GM12878 (cell line): Measurements from ENCODE around the gene UNK. TPM values are rescaled to one million over a fixed set of nuclear protein-coding genes. Genes with fewer than 3 reads are reported as not detected.

ENCODE experiments used
- ATAC-seq: fragments of 200-7000 bp; cut with Tn5 transposase; 3 replicates; pipeline ENCODE4 v1.9.1; 2020; ENCODE audit warnings: mild to moderate bottlenecking, moderate library complexity
- BruUV-seq: library from RNA; stranded (reverse); fragments of 400-500 nt; replicated peaks from 2 replicates; lab custom pipeline; 2021; lab: Mats Ljungman, UMichigan
- CTCF ChIA-PET: fragments of 300-600 bp; sonication (Branson Sonifier 250); formaldehyde crosslinking; extraction: SDS; loops from one replicate; lab custom pipeline; 2021; ENCODE audit warnings: inconsistent platforms; lab: Yijun Ruan, JAX
- POLR2A ChIA-PET: fragments of 350-600 bp; formaldehyde crosslinking; extraction: SDS; loops from one replicate; lab custom pipeline; 2021; ENCODE audit warnings: inconsistent platforms; lab: Charles Lee
- RAD21 ChIA-PET: fragments of 300-600 bp; sonication (Branson Sonifier 250); formaldehyde crosslinking; loops from one replicate; lab custom pipeline; 2023; ENCODE audit warnings: antibody characterized with exemption; ENCODE audit not compliant: unreplicated experiment; lab: Charles Lee
- SMC1A ChIA-PET: fragments of 300-600 bp; sonication (Branson Sonifier 250); formaldehyde crosslinking; loops from one replicate; lab custom pipeline; 2023; ENCODE audit not compliant: unreplicated experiment, uncharacterized antibody; lab: Charles Lee
- DNase-seq: peaks from one replicate; pipeline ENCODE4 v3.0.0-alpha.2; 2011; ENCODE audit warnings: low read depth, low spot score
- FAIRE-seq: peaks from 3 replicates; lab custom pipeline; 2011; peaks lifted over from hg19 to GRCh38; lab: Jason Lieb, UNC
- H2AFZ ChIP-seq: 2 replicates; pipeline ENCODE4 v1.6.0; 2011; ENCODE audit warnings: low read depth, low read length, control low read depth; ENCODE audit not compliant: control insufficient read depth
- H3K27ac ChIP-seq: 2 replicates; pipeline ENCODE4 v1.5.1; 2011; ENCODE audit warnings: control low read depth; ENCODE audit not compliant: control insufficient read depth, insufficient read depth
- H3K27me3 ChIP-seq, 2 experiments: replicated peaks in 1 of 2; 2 replicates each; pipeline versions ENCODE4 v1.6.0 to v1.6.1; 2011; ENCODE audit warnings: low read length in 1 of 2; ENCODE audit not compliant: control insufficient read depth in 2 of 2, insufficient read depth in 2 of 2
- H3K36me3 ChIP-seq, 2 experiments: 2 replicates each; pipeline ENCODE4 v1.5.1; 2011; ENCODE audit warnings: low read length in 1 of 2; ENCODE audit not compliant: control insufficient read depth in 2 of 2, insufficient read depth in 2 of 2
- H3K4me1 ChIP-seq: 2 replicates; pipeline ENCODE4 v1.6.1; 2011; ENCODE audit warnings: mild to moderate bottlenecking, low read length, moderate library complexity, mixed read lengths; ENCODE audit not compliant: control insufficient read depth, insufficient read depth
- H3K4me2 ChIP-seq: 2 replicates; pipeline ENCODE4 v1.6.0; 2011; ENCODE audit warnings: control low read depth; ENCODE audit not compliant: control insufficient read depth, insufficient read depth
- H3K4me3 ChIP-seq: fragments of 200-600 bp; sonication (generic); 2 replicates; pipeline ENCODE4 v1.5.1; 2016
- H3K79me2 ChIP-seq: 2 replicates; pipeline ENCODE4 v1.6.0; 2011; ENCODE audit warnings: low read length; ENCODE audit not compliant: control insufficient read depth, insufficient read depth
- H3K9ac ChIP-seq: 2 replicates; pipeline ENCODE4 v1.8.0; 2011; ENCODE audit warnings: low read length, control low read depth, mixed read lengths; ENCODE audit not compliant: control insufficient read depth, insufficient read depth
- H3K9me3 ChIP-seq: replicated peaks from 3 replicates; pipeline ENCODE4 v1.5.1; 2011; ENCODE audit warnings: mild to moderate bottlenecking, low read length; ENCODE audit not compliant: control insufficient read depth, insufficient read depth
- H4K20me1 ChIP-seq: 2 replicates; pipeline ENCODE4 v1.6.0; 2011; ENCODE audit not compliant: control insufficient read depth, insufficient read depth
- CUX1 ChIP-seq: IDR thresholded peaks from 2 replicates; pipeline ENCODE4 v1.6.1; 2012; ENCODE audit warnings: improper control_type of control experiment, low read depth, low read length; ENCODE audit not compliant: insufficient replicate concordance
- DPF2 ChIP-seq: fragments of 450-650 bp; IDR thresholded peaks from 2 replicates; pipeline ENCODE4 v1.6.1; 2017; ENCODE audit warnings: mild to moderate bottlenecking
- EED ChIP-seq: sonication (generic); IDR thresholded peaks from 2 replicates; pipeline ENCODE4 v1.6.1; 2016; ENCODE audit warnings: antibody characterized with exemption, low read depth
- EP300 ChIP-seq, 2 experiments: fragments of 150-350 bp in 1 of 2; IDR thresholded peaks; 2 replicates each; pipeline ENCODE4 v1.6.1; 2011 to 2012; ENCODE audit warnings: low read depth in 2 of 2, low read length in 2 of 2, borderline replicate concordance in 1 of 2, improper control_type of control experiment in 1 of 2, inconsistent platforms in 1 of 2; ENCODE audit not compliant: control insufficient read depth in 1 of 2
- FOXK2 ChIP-seq: fragments of 450-650 bp; IDR thresholded peaks from 2 replicates; pipeline ENCODE4 v1.6.1; 2017; ENCODE audit warnings: mild to moderate bottlenecking, moderate library complexity
- MTA2 ChIP-seq: fragments of 450-650 bp; IDR thresholded peaks from 2 replicates; pipeline ENCODE4 v1.6.1; 2016; ENCODE audit warnings: low read depth, mild to moderate bottlenecking, moderate library complexity
- SMARCA5 ChIP-seq: fragments of 450-650 bp; IDR thresholded peaks from 2 replicates; pipeline ENCODE4 v1.6.1; 2017; ENCODE audit warnings: mild to moderate bottlenecking
- USF1 ChIP-seq: IDR thresholded peaks from 2 replicates; pipeline ENCODE4 v1.6.1; 2011; ENCODE audit warnings: borderline replicate concordance, low read depth, mild to moderate bottlenecking, moderate library complexity, mixed read lengths, low read length; ENCODE audit not compliant: insufficient read depth; ENCODE audit errors: extremely low read length
- WGBS: methylation state at CpG from one replicate; pipeline ENCODE4 v1.1.6; 2016; ENCODE audit warnings: low lambda C conversion rate; ENCODE audit not compliant: insufficient replicate concordance, insufficient coverage; ENCODE audit errors: missing lambda C conversion rate; 5-methylcytosine and 5-hydroxymethylcytosine counted together
- in situ Hi-C: fragments of 300-500 bp; cut with MboI; formaldehyde crosslinking; loops from 9 replicates; pipeline ENCODE4 v1.14.3; 2018; ENCODE audit warnings: mixed read lengths
- intact Hi-C: fragments of 100-400 bp; cut with micrococcal nuclease; formaldehyde crosslinking; loops from one replicate; pipeline ENCODE4 v1.14.2; 2022; ENCODE audit not compliant: unreplicated experiment
- polyA plus RNA-seq, 11 experiments: library from polyadenylated mRNA; depleted of rRNA in 4 of 11; unstranded in 6 of 11; stranded (reverse) in 5 of 11; fragments of >200 nt; fragmentation: Nextera tagmentation in 4 of 11; fragmentation: Illumina TruSeq in 1 of 11; extraction: Ambion mirVana in 4 of 11; extraction: Trizol in 1 of 11; gene quantifications; 1 replicate in 1 of 11; 2 replicates in 10 of 11; pipeline versions ENCODE4 v1.2.1 to v1.2.3, GENCODE V29; 2011 to 2016; ENCODE audit warnings: inconsistent platforms in 2 of 11, missing spikeins in 2 of 11, low read depth in 1 of 11
- total RNA-seq, 4 experiments: library from RNA; depleted of rRNA in 3 of 4; stranded (reverse); fragments of >200 nt in 3 of 4; fragmentation: Illumina TruSeq in 1 of 4; extraction: Trizol in 1 of 4; gene quantifications; 2 replicates each; pipeline versions ENCODE4 v1.2.1 to v1.2.3, GENCODE V29; 2013 to 2021
- TF ChIP-seq, protein P1 (sequence below): fragments of 450-650 bp; IDR thresholded peaks from 2 replicates; pipeline ENCODE4 v1.6.1; 2014; ENCODE audit warnings: mild to moderate bottlenecking

Gene UNK
- total and polyA plus RNA-seq, 10 of the 15 experiments (the other 5 are each of a cell fraction or from before 2014, with no cell fraction given), result 8.9 to 34.5 (median 27.3) TPM

GRCh38 chr17:75763613-75764416, 20.8 kb upstream of the UNK start:
- Histone ChIP-seq H3K4me3 (peak overlapping the region; percentile 76; the same call in 1 of the 2 replicates), H3K79me2 (no peaks in the 10 kb centered on the region; the same call in 1 of the 2 replicates), H2AFZ (peak overlapping the region; percentile 92), H3K27ac (peak overlapping the region; percentile 48; the same call in 1 of the 2 replicates), H3K9ac (peak overlapping the region; percentile 80), H3K36me3 (no peaks in the 10 kb centered on the region), H3K9me3 (no peaks in the 10 kb centered on the region), H3K4me2 (peak overlapping the region; percentile 98), H4K20me1 (no peaks in the 10 kb centered on the region), H3K4me1 (peaks cover 12% of the 10 kb centered on the region), H3K27me3 (no peaks in the 10 kb centered on the region)
- intact Hi-C loops (no loop called here), in situ Hi-C loops (no loop called here)
- ChIA-PET POLR2A (interaction anchor here (0.5 to 5.3 kb wide), 11 partner anchors 9 to 94 kb away, joined by 3 to 40 read pairs (median 12); partner anchors contain the start of genes UNC13D, UNK and WBP2), SMC1A (interaction anchor here (0.5 to 2.6 kb wide), 20 partner anchors 10 to 141 kb away, joined by 3 to 11 read pairs (median 3); partner anchors contain the start of genes MRPL38 and TRIM65), RAD21 (interaction anchor here (0.7 to 3.9 kb wide), 15 partner anchors 10 to 229 kb away, joined by 3 to 32 read pairs (median 7); partner anchors contain the start of genes TRIM65, UNC13D, UNK and WBP2), CTCF (interaction anchor here (0.6 to 5.6 kb wide), 23 partner anchors 9 to 241 kb away, joined by 3 to 75 read pairs (median 7); partner anchors contain the start of genes RECQL5, SMIM5, TRIM65 and UNC13D)
- BruUV-seq, result no TSS peak
- ATAC-seq (peak; percentile 12), FAIRE-seq (no peak), DNase-seq (no peak)
- 78% methylated on average over 16 of the region's 16 CpGs for WGBS
- TF ChIP-seq, protein P1, sequence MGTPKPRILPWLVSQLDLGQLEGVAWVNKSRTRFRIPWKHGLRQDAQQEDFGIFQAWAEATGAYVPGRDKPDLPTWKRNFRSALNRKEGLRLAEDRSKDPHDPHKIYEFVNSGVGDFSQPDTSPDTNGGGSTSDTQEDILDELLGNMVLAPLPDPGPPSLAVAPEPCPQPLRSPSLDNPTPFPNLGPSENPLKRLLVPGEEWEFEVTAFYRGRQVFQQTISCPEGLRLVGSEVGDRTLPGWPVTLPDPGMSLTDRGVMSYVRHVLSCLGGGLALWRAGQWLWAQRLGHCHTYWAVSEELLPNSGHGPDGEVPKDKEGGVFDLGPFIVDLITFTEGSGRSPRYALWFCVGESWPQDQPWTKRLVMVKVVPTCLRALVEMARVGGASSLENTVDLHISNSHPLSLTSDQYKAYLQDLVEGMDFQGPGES, result no peak
- TF ChIP-seq SMARCA5 (no peak), MTA2 (no peak), EP300 (IDR thresholded peaks at IDR 0.05; ENCODE audit: borderline replicate concordance in 1 of 2, control insufficient read depth in 1 of 2, low read depth in 2 of 2, low read length in 2 of 2) (no peak), USF1 (no peak), CUX1 (no peak), FOXK2 (no peak), EED (no peak), DPF2 (no peak)
